SU-DHL-6 (cell line): Measurements from ENCODE around the gene SUN2.

Experiments
- H2AFZ ChIP-seq: fragments of 200-600 bp; sonication (generic); 2 replicates; pipeline ENCODE4 v1.6.1; 2014; ENCODE audit warnings: low read depth, mild to moderate bottlenecking, moderate library complexity, mixed read lengths, antibody characterized with exemption, low read length; ENCODE audit not compliant: severe bottlenecking
- H3F3A ChIP-seq: fragments of 200-600 bp; shearing (Covaris generic); 2 replicates; pipeline ENCODE4 v1.6.0; 2016; ENCODE audit warnings: antibody characterized with exemption, mild to moderate bottlenecking; ENCODE audit not compliant: insufficient read depth
- H3K27ac ChIP-seq: fragments of 200-600 bp; sonication (generic); 2 replicates; pipeline ENCODE4 v1.5.1; 2016; ENCODE audit warnings: low read depth, mild to moderate bottlenecking, low read length, moderate library complexity, mixed read lengths
- H3K27me3 ChIP-seq: fragments of 200-600 bp; sonication (generic), shearing (Covaris generic); 2 replicates; pipeline ENCODE4 v1.6.0; 2014; ENCODE audit warnings: mild to moderate bottlenecking, low read length
- H3K36me3 ChIP-seq: fragments of 200-600 bp; sonication (generic); 2 replicates; pipeline ENCODE4 v1.6.1; 2014; ENCODE audit warnings: mild to moderate bottlenecking, low read length, mixed read lengths
- H3K4me2 ChIP-seq: fragments of 300-600, 200-600 bp; shearing (Covaris generic), sonication (generic); 2 replicates; pipeline ENCODE4 v1.6.0; 2014; ENCODE audit warnings: low read length, low read depth, mild to moderate bottlenecking; ENCODE audit not compliant: poor library complexity, severe bottlenecking
- H3K4me3 ChIP-seq: fragments of 200-600 bp; sonication (generic); 2 replicates; pipeline ENCODE4 v1.5.1; 2014; ENCODE audit warnings: antibody characterized with exemption, low read length, mild to moderate bottlenecking, mixed read lengths; ENCODE audit not compliant: insufficient read depth, poor library complexity, severe bottlenecking
- H3K79me2 ChIP-seq: fragments of 200-600 bp; sonication (generic); 2 replicates; pipeline ENCODE4 v1.6.1; 2014; ENCODE audit warnings: mild to moderate bottlenecking, low read length, moderate library complexity; ENCODE audit not compliant: insufficient read depth
- H3K9ac ChIP-seq: fragments of 200-600 bp; sonication (generic); 2 replicates; pipeline ENCODE4 v1.7.0; 2014; ENCODE audit warnings: mild to moderate bottlenecking, low read length
- H3K9me2 ChIP-seq: fragments of 200-600 bp; sonication (generic); replicated peaks from 2 replicates; pipeline ENCODE4 v1.6.1; 2014; ENCODE audit warnings: low read length; ENCODE audit not compliant: insufficient read depth
- H3K9me3 ChIP-seq: fragments of 200-600 bp; sonication (generic); 2 replicates; pipeline ENCODE4 v1.6.1; 2014; ENCODE audit warnings: low read length, mixed read lengths; ENCODE audit not compliant: insufficient read depth
- H4K20me1 ChIP-seq: fragments of 200-600 bp; sonication (generic); 2 replicates; pipeline ENCODE4 v1.6.1; 2014; ENCODE audit warnings: low read depth, mild to moderate bottlenecking, antibody characterized with exemption, low read length, moderate library complexity, mixed read lengths
- CTCF ChIP-seq: fragments of 200-600 bp; sonication (generic); IDR thresholded peaks from one replicate; pipeline ENCODE4 v1.5.1; 2017; ENCODE audit warnings: antibody characterized with exemption, mild to moderate bottlenecking, low read length, moderate library complexity; ENCODE audit not compliant: insufficient read depth, poor library complexity, severe bottlenecking
- EZH2phosphoT487 ChIP-seq: fragments of 200-600 bp; sonication (generic), shearing (Covaris generic); conservative IDR thresholded peaks from 2 replicates; pipeline ENCODE4 v1.6.1; 2018; ENCODE audit warnings: mild to moderate bottlenecking, antibody characterized with exemption, low read length, moderate library complexity, mixed read lengths

The SUN2 gene

GRCh38 chr22:38729946-38730345 is 25.9 kb downstream of the SUN2 start:
- TF ChIP-seq EZH2phosphoT487, result no peak
- TF ChIP-seq CTCF, result no peak
- Histone ChIP-seq H4K20me1 (no peaks in the 10 kb centered on the region), H3K79me2 (no peaks in the 10 kb centered on the region), H3K9me3 (no peaks in the 10 kb centered on the region), H3K36me3 (no peaks in the 10 kb centered on the region), H3F3A (peaks cover 5% of the 10 kb centered on the region; the same call in 1 of the 2 replicates), H3K9me2 (no peaks in the 10 kb centered on the region), H3K27me3 (no peaks in the 10 kb centered on the region), H3K4me3 (no peak overlapping the region), H2AFZ (no peak overlapping the region), H3K4me2 (no peak overlapping the region), H3K27ac (no peak overlapping the region), H3K9ac (no peak overlapping the region)

DNA sequence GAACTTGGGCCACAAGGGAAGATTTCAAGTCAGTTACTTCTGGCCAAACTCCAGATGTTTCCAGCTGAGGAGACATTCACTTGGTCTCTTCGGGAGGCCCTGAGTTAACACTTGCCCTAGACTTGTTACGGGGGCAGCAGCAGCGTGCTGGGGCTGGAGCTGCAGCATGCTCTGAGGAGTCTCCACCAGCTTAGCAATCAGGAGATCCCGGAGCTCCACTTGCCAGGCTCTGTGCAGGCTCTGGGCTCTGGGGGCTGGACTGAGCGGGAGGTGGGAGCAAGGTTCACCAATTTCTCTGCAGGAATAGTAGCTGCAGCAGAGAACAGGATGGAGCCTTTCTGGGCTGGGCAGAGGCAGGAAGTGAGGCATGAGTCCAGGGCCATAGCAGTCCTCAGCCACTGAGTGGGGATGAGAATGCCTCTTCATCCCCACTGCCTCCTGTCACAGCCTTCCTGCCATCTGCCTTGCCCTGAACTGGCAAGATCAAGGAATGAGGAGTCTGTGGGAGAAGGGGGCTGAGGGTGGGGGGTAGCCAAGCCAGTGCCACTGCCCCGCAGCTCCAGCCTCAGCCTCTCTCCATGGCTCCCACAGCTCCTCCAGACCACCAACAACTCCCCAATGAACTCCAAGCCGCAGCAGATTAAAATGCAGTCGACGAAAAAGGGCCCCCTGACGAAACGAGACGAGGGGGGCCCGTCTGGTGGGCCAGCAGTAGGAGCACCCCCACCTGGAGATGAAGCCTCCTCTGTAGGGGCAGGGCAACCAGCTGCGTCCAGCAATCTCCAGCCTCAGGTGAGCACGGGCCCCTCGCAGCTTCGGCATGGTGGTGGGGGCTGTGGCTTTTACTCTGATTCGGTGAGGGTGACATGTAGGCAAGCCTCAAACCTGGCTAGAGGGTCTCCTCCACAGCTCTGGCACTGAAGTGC is 26.7 kb downstream of the SUN2 start:
- Histone ChIP-seq H3K9me3 (no peaks in the 10 kb centered on the region), H3K4me3 (no peak overlapping the region), H3F3A (peaks cover 5% of the 10 kb centered on the region; the same call in 1 of the 2 replicates), H3K79me2 (no peaks in the 10 kb centered on the region), H3K9me2 (no peaks in the 10 kb centered on the region), H3K4me2 (no peak overlapping the region), H4K20me1 (no peaks in the 10 kb centered on the region), H3K36me3 (no peaks in the 10 kb centered on the region), H2AFZ (no peak overlapping the region), H3K27me3 (no peaks in the 10 kb centered on the region), H3K9ac (no peak overlapping the region), H3K27ac (no peak overlapping the region)
- TF ChIP-seq CTCF (no peak), EZH2phosphoT487 (no peak)

DNA sequence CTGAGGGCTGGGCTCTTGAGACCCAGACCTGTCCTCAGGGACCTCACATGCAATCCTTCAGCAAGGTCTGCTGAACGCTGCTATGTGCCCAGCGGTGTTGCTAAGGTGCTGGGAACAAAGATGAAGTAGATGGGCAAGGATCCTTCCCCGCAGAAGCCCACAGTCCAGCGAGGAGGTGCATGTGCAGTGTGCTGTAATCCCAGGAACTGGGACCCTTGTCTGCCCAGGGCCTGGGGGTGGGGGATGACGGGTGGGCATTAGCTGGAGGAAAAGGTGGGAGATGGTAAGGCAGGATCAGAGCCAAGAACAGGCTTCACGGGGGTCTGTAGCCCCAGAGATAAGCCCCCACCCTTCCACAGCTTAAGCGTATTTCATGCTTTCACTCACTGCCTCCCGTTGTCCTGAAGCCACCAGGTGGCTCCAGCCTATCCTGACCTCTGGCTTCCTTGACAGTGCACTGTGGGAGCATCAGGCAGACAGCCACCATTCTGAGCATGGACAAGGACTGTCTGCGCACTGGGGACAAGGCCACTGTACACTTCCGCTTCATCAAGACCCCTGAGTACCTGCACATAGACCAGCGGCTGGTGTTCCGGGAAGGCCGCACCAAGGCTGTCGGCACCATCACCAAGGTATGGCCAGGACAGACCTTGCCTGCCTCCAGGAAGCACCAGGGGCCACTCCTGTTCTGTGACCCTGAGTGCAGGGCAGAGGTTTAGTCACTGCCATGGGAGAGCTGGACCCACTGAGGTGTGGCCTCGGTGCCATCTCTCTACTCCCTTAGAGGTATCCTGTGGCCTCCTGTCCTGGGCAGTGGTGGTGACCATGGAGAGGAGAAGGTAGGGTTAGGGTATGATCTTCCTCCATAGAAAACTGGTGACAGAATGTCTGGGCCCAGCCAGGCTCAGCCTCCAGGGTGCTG is 28.0 kb downstream of the SUN2 start:
- H3K9ac ChIP-seq, result no peak overlapping the region
- no peak overlapping the region for H3K27ac ChIP-seq
- H3K27me3 ChIP-seq, result no peaks in the 10 kb centered on the region
- H3K36me3 ChIP-seq, result no peaks in the 10 kb centered on the region
- no peak overlapping the region for H3K4me3 ChIP-seq
- no peak overlapping the region for H2AFZ ChIP-seq
- no peaks in the 10 kb centered on the region for H4K20me1 ChIP-seq
- no peaks in the 10 kb centered on the region for H3K9me3 ChIP-seq
- H3K79me2 ChIP-seq, result no peaks in the 10 kb centered on the region
- H3K4me2 ChIP-seq, result no peak overlapping the region
- TF ChIP-seq EZH2phosphoT487 (no peak), CTCF (no peak)
- no peaks in the 10 kb centered on the region for H3K9me2 ChIP-seq
- no peaks in the 10 kb centered on the region for H3F3A ChIP-seq
